RWPE2 (cell line): Measurements from ENCODE around the gene ASH1L.

ENCODE experiments used
- ATAC-seq: fragments of 200-7000 bp; cut with Tn5 transposase; 3 replicates; pipeline ENCODE4 v1.9.1; 2021; ENCODE audit warnings: low read depth
- DNase-seq: peaks from one replicate; pipeline ENCODE4 v3.0.0-alpha.2; 2020; ENCODE audit warnings: low spot score
- H3K27ac ChIP-seq: fragments of 450-650 bp; 2 replicates; pipeline ENCODE4 v1.5.1; 2017; ENCODE audit warnings: mild to moderate bottlenecking; ENCODE audit not compliant: poor library complexity, severe bottlenecking
- H3K27me3 ChIP-seq: fragments of 250-450 bp; sonication (Bioruptor Pico); 2 replicates; pipeline ENCODE4 v1.5.1; 2021; ENCODE audit warnings: mild to moderate bottlenecking, moderate library complexity; ENCODE audit not compliant: insufficient read depth, poor library complexity, severe bottlenecking
- H3K36me3 ChIP-seq: fragments of 250-450 bp; sonication (Bioruptor Pico); 2 replicates; pipeline ENCODE4 v1.5.1; 2020; ENCODE audit warnings: low read depth, mild to moderate bottlenecking, moderate library complexity
- H3K4me1 ChIP-seq: fragments of 250-450 bp; sonication (Bioruptor Pico); 2 replicates; pipeline ENCODE4 v1.5.1; 2021; ENCODE audit warnings: mild to moderate bottlenecking, moderate library complexity; ENCODE audit not compliant: insufficient read depth, poor library complexity, severe bottlenecking
- H3K4me3 ChIP-seq: fragments of 250-450 bp; sonication (Bioruptor Pico); 2 replicates; pipeline ENCODE4 v1.5.1; 2021; ENCODE audit warnings: mild to moderate bottlenecking, moderate library complexity; ENCODE audit not compliant: severe bottlenecking
- H3K9me3 ChIP-seq: fragments of 250-450 bp; sonication (Bioruptor Pico); 2 replicates; pipeline ENCODE4 v1.5.1; 2021; ENCODE audit warnings: mild to moderate bottlenecking, moderate library complexity; ENCODE audit not compliant: severe bottlenecking
- TF ChIP-seq, protein P1 (sequence below): fragments of 450-650 bp; IDR thresholded peaks from one replicate; pipeline ENCODE4 v1.5.1; 2017; ENCODE audit warnings: mild to moderate bottlenecking, moderate library complexity; ENCODE audit not compliant: poor library complexity, severe bottlenecking

The ASH1L gene

GRCh38 chr1:155466617-155466972 is 96.0 kb downstream of the ASH1L start:
- Histone ChIP-seq H3K4me3 (no peak overlapping the region), H3K36me3 (peaks cover 9% of the 10 kb centered on the region), H3K27me3 (no peaks in the 10 kb centered on the region), H3K27ac (no peak overlapping the region), H3K9me3 (peaks cover 2% of the 10 kb centered on the region), H3K4me1 (peaks cover 11% of the 10 kb centered on the region)
- TF ChIP-seq, protein P1, sequence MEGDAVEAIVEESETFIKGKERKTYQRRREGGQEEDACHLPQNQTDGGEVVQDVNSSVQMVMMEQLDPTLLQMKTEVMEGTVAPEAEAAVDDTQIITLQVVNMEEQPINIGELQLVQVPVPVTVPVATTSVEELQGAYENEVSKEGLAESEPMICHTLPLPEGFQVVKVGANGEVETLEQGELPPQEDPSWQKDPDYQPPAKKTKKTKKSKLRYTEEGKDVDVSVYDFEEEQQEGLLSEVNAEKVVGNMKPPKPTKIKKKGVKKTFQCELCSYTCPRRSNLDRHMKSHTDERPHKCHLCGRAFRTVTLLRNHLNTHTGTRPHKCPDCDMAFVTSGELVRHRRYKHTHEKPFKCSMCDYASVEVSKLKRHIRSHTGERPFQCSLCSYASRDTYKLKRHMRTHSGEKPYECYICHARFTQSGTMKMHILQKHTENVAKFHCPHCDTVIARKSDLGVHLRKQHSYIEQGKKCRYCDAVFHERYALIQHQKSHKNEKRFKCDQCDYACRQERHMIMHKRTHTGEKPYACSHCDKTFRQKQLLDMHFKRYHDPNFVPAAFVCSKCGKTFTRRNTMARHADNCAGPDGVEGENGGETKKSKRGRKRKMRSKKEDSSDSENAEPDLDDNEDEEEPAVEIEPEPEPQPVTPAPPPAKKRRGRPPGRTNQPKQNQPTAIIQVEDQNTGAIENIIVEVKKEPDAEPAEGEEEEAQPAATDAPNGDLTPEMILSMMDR, result no peak
- ATAC-seq, result no peak
- no peak for DNase-seq

GRCh38 chr1:155463865-155464650 is 98.5 kb downstream of the ASH1L start:
- Histone ChIP-seq H3K27ac (no peak overlapping the region), H3K27me3 (no peaks in the 10 kb centered on the region), H3K9me3 (no peaks in the 10 kb centered on the region), H3K4me1 (peaks cover 11% of the 10 kb centered on the region), H3K4me3 (no peak overlapping the region), H3K36me3 (peaks cover 19% of the 10 kb centered on the region)
- no peak for ATAC-seq
- DNase-seq, result no peak
- TF ChIP-seq, protein P1, result no peak

DNA sequence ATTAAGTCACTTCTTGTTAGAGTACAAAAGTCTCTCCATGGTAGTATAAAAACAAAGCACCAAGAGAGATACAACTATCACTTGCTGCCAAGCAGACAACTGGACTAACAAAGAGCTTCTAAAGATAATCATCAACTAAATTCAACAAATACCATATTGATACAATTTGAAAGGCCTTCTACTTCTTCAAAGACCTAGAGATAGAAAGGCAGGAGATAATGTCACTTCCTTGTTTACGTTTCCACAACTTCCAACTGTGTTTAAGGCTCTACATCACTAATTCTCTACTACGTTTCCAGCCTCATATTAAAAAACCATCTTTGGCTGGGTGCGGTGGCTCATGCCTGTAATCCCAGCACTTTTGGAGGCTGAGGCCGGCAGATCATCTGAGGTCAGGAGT is 104.5 kb downstream of the ASH1L start:
- Histone ChIP-seq H3K27ac (no peak overlapping the region), H3K4me3 (no peak overlapping the region), H3K9me3 (no peaks in the 10 kb centered on the region), H3K36me3 (peaks cover 33% of the 10 kb centered on the region), H3K27me3 (no peaks in the 10 kb centered on the region), H3K4me1 (no peaks in the 10 kb centered on the region)
- DNase-seq (no peak), ATAC-seq (no peak)
- TF ChIP-seq, protein P1, result no peak

DNA sequence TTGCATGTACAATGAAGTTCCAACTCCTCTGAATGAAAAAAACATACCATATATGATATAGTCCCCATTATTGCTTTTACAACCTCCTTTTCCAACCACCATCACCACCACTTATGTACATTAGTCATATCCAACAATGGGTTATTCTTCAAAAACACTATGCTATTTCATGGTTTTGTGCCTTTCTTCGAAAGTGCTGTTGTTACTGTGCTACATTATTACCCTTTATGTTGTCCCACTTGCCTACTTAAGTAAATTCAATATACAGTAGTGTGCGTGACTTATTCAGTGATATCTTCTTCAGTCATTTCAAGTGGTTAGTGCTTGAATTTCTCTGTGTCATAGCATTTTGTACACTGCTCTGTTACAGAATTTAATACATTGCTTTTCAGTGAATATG is 105.3 kb downstream of the ASH1L start:
- TF ChIP-seq, protein P1, result no peak

GRCh38 chr1:155455588-155456195 is 106.9 kb downstream of the ASH1L start:
- DNase-seq (no peak), ATAC-seq (no peak)
- no peak overlapping the region for H3K4me3 ChIP-seq
- no peaks in the 10 kb centered on the region for H3K4me1 ChIP-seq
- TF ChIP-seq, protein P1, result no peak
- H3K9me3 ChIP-seq, result no peaks in the 10 kb centered on the region
- H3K27me3 ChIP-seq, result no peaks in the 10 kb centered on the region
- peaks cover 44% of the 10 kb centered on the region for H3K36me3 ChIP-seq
- no peak overlapping the region for H3K27ac ChIP-seq

More for the DNA sequence above, 105.3 kb downstream of the ASH1L start:
- no peak for DNase-seq
- Histone ChIP-seq H3K27ac (no peak overlapping the region), H3K27me3 (no peaks in the 10 kb centered on the region), H3K9me3 (no peaks in the 10 kb centered on the region), H3K4me3 (no peak overlapping the region), H3K4me1 (no peaks in the 10 kb centered on the region), H3K36me3 (peaks cover 39% of the 10 kb centered on the region)
- ATAC-seq, result no peak
